Measurements from ENCODE around the gene RGL3. TPM values are rescaled to one million over a fixed set of nuclear protein-coding genes. Genes with fewer than 3 reads are reported as not detected.

The RGL3 gene
- total and polyA plus RNA-seq, 10 of the 15 experiments (the other 5 are each of a cell fraction or from before 2014, with no cell fraction given): not detected

GRCh38 chr19:11375143-11375948 lies 43.8 kb downstream of the RGL3 start (continued):
- TF ChIP-seq KAT2A (conservative IDR thresholded peaks at IDR 0.05; ENCODE audit: control insufficient read depth, low read depth, low read length) (no peak), CHD1 (IDR thresholded peaks at IDR 0.05; ENCODE audit: low read depth, low read length) (peak; percentile 55; the same call in 1 of the 2 replicates), POLR2AphosphoS2 (IDR thresholded peaks at IDR 0.05; ENCODE audit: low read depth, low read length) (peak; percentile 85; the same call in 1 of the 2 replicates), NFYA (IDR thresholded peaks at IDR 0.05; ENCODE audit: borderline replicate concordance, low read depth, low read length) (no peak), SMAD5 (IDR thresholded peaks at IDR 0.05; ENCODE audit: low read depth) (peak; percentile 61; the same call in 1 of the 2 replicates), TCF12 (IDR thresholded peaks at IDR 0.05; ENCODE audit: low read depth, low read length) (no peak), WRNIP1 (IDR thresholded peaks at IDR 0.05; ENCODE audit: borderline replicate concordance, low read depth, low read length) (no peak), MEF2B (IDR thresholded peaks at IDR 0.05; ENCODE audit: partially characterized antibody, poor library complexity, severe bottlenecking) (no peak), KDM1A (IDR thresholded peaks at IDR 0.05; ENCODE audit: borderline replicate concordance) (no peak), HSF1 (IDR thresholded peaks at IDR 0.05; ENCODE audit: low read depth, low read length) (no peak), CREM (IDR thresholded peaks at IDR 0.05; ENCODE audit: low read depth) (0 out of 2 replicates have a peak, but pooled peaks have one; percentile 10), RCOR1 (conservative IDR thresholded peaks at IDR 0.05; ENCODE audit: low read depth, low read length) (no peak), ZNF24 (IDR thresholded peaks at IDR 0.05) (no peak), MYB (IDR thresholded peaks at IDR 0.05; ENCODE audit: borderline replicate concordance, low read depth, low read length) (no peak), BRCA1 (IDR thresholded peaks at IDR 0.05; ENCODE audit: low read depth, low read length) (no peak), RB1 (IDR thresholded peaks at IDR 0.05; ENCODE audit: borderline replicate concordance) (no peak), GABPA (IDR thresholded peaks at IDR 0.05; ENCODE audit: low read depth) (no peak), ZNF207 (IDR thresholded peaks at IDR 0.05; ENCODE audit: borderline replicate concordance) (peak; percentile 29; the same call in 1 of the 2 replicates), TARDBP (IDR thresholded peaks at IDR 0.05; ENCODE audit: borderline replicate concordance) (no peak), MLLT1 (IDR thresholded peaks at IDR 0.05) (no peak), YY1 (IDR thresholded peaks at IDR 0.05; ENCODE audit: low read depth, low read length) (peak; percentile 19; the same call in 1 of the 2 replicates), IKZF2 (IDR thresholded peaks at IDR 0.05) (no peak; a peak in 1 of 4 replicates), DPF2 (IDR thresholded peaks at IDR 0.05) (no peak), CBX3 (IDR thresholded peaks at IDR 0.05; ENCODE audit: borderline replicate concordance, low read depth) (no peak), POU2F2 (IDR thresholded peaks at IDR 0.05; ENCODE audit: borderline replicate concordance, low read depth, low read length) (peak; percentile 8; the same call in 2 of the 3 replicates), MEF2A (IDR thresholded peaks at IDR 0.05; ENCODE audit: insufficient read depth, low read depth, low read length) (no peak), EED (IDR thresholded peaks at IDR 0.05; ENCODE audit: low read depth) (0 out of 2 replicates have a peak, but pooled peaks have one; percentile 23), NR2C2 (IDR thresholded peaks at IDR 0.05; ENCODE audit: borderline replicate concordance, control insufficient read depth, insufficient read length, low read depth) (no peak), MAX (IDR thresholded peaks at IDR 0.05; ENCODE audit: low read depth, low read length) (no peak), POLR2A (IDR thresholded peaks at IDR 0.05; ENCODE audit: low read depth, low read length) (peak; percentile 80), PML (IDR thresholded peaks at IDR 0.05; ENCODE audit: low read length) (peak; percentile 64; the same call in 1 of the 2 replicates), NR2F1 (conservative IDR thresholded peaks at IDR 0.05) (peak; percentile 84)

All from GM12878 (cell line).